ENCODE data around the gene ENPP4. TPM values are rescaled to one million over a fixed set of nuclear protein-coding genes. Genes with fewer than 3 reads are reported as not detected.
A peak's percentile ranks its signal among the peaks of the same experiment; 100 is the strongest.
"Not testable (repeated sequence)": the region's sequence is repeated elsewhere in the genome, so short reads cannot be mapped to it uniquely, and the experiment has no call there.

The ENPP4 gene
- total RNA-seq, 1 donor from 2014 or later: 3.3 TPM

GRCh38 chr6:46116289-46116688 is 13.5 kb upstream of the ENPP4 start:
- Mint-ChIP-seq H3K4me1 (no peaks in the 10 kb centered on the region), H3K36me3 (ENCODE audit: low read depth) (peaks cover 3% of the 10 kb centered on the region), H3K9me3 (peaks cover 4% of the 10 kb centered on the region), H3K27ac (ENCODE audit: unreplicated experiment) (no peak overlapping the region), H3K27me3 (ENCODE audit: low read depth) (no peaks in the 10 kb centered on the region), H3K4me3 (no peak overlapping the region)
- TF ChIP-seq CTCF (conservative IDR thresholded peaks at IDR 0.05): no peak
- DNase-seq (ENCODE audit: low read depth, low spot score): no peak

GRCh38 chr6:46118157-46118556 is 11.6 kb upstream of the ENPP4 start:
- Mint-ChIP-seq H3K27ac (ENCODE audit: unreplicated experiment) (no peak overlapping the region), H3K4me1 (no peaks in the 10 kb centered on the region)
- no peak for TF ChIP-seq CTCF (conservative IDR thresholded peaks at IDR 0.05)

GRCh38 chr6:46118836-46119235 is 11.0 kb upstream of the ENPP4 start:
- Mint-ChIP-seq H3K4me3 (no peak overlapping the region), H3K27ac (ENCODE audit: unreplicated experiment) (no peak overlapping the region), H3K36me3 (ENCODE audit: low read depth) (peaks cover 12% of the 10 kb centered on the region), H3K9me3 (peaks cover 14% of the 10 kb centered on the region), H3K4me1 (no peaks in the 10 kb centered on the region), H3K27me3 (ENCODE audit: low read depth) (peaks cover 5% of the 10 kb centered on the region)
- no peak for TF ChIP-seq CTCF (conservative IDR thresholded peaks at IDR 0.05)
- no peak for DNase-seq (ENCODE audit: low read depth, low spot score)

More at GRCh38 chr6:46118157-46118556, 11.6 kb upstream of the ENPP4 start:
- peaks cover 5% of the 10 kb centered on the region for H3K27me3 Mint-ChIP-seq (ENCODE audit: low read depth)
- no peak overlapping the region for H3K4me3 Mint-ChIP-seq
- peaks cover 12% of the 10 kb centered on the region for H3K36me3 Mint-ChIP-seq (ENCODE audit: low read depth)
- peaks cover 14% of the 10 kb centered on the region for H3K9me3 Mint-ChIP-seq
- DNase-seq (ENCODE audit: low read depth, low spot score): no peak

GRCh38 chr6:46119679-46120078 is 10.1 kb upstream of the ENPP4 start:
- H3K27me3 Mint-ChIP-seq (ENCODE audit: low read depth); H3K27ac Mint-ChIP-seq (ENCODE audit: unreplicated experiment); DNase-seq (ENCODE audit: low read depth, low spot score); H3K4me1 Mint-ChIP-seq; H3K4me3 Mint-ChIP-seq: not testable (repeated sequence)
- Mint-ChIP-seq H3K9me3 (peaks cover 14% of the 10 kb centered on the region), H3K36me3 (ENCODE audit: low read depth) (peaks cover 12% of the 10 kb centered on the region)

- no peak overlapping the region for H3K27ac Mint-ChIP-seq (ENCODE audit: unreplicated experiment)
- TF ChIP-seq CTCF (conservative IDR thresholded peaks at IDR 0.05): no peak
- H3K4me1 Mint-ChIP-seq: peaks cover 10% of the 10 kb centered on the region
- H3K27me3 Mint-ChIP-seq (ENCODE audit: low read depth): peaks cover 38% of the 10 kb centered on the region
- H3K4me3 Mint-ChIP-seq: peak overlapping the region; percentile 90
- DNase-seq (ENCODE audit: low read depth, low spot score): no peak
- H3K9me3 Mint-ChIP-seq: peaks cover 3% of the 10 kb centered on the region
- no peaks in the 10 kb centered on the region for H3K36me3 Mint-ChIP-seq (ENCODE audit: low read depth)
Measured at GRCh38 chr6:46128476-46128875, 1.3 kb upstream of the ENPP4 start.

- H3K27ac Mint-ChIP-seq (ENCODE audit: unreplicated experiment): no peak overlapping the region
- peaks cover 3% of the 10 kb centered on the region for H3K9me3 Mint-ChIP-seq
- H3K27me3 Mint-ChIP-seq (ENCODE audit: low read depth): peaks cover 38% of the 10 kb centered on the region
- H3K4me3 Mint-ChIP-seq: peak overlapping the region; percentile 90
- no peak for DNase-seq (ENCODE audit: low read depth, low spot score)
- TF ChIP-seq CTCF (conservative IDR thresholded peaks at IDR 0.05): no peak
- H3K36me3 Mint-ChIP-seq (ENCODE audit: low read depth): no peaks in the 10 kb centered on the region
- H3K4me1 Mint-ChIP-seq: peaks cover 10% of the 10 kb centered on the region
Measured at GRCh38 chr6:46129291-46129628, 529 bp upstream of the ENPP4 start.

Data from neural crest cell (in vitro differentiated cells).